IPS-NIHi11 (cell line): Measurements from ENCODE around the gene LGI1.
"Not testable (repeated sequence)": the region's sequence is repeated elsewhere in the genome, so short reads cannot be mapped to it uniquely, and the experiment has no call there.

ENCODE experiments used
- DNase-seq: peaks from one replicate; pipeline ENCODE4 v3.0.0; 2012; ENCODE audit warnings: mixed read lengths, low spot score

Gene LGI1

GRCh38 chr10:93807371-93807770 lies 49.6 kb downstream of the LGI1 start:
- no peak for DNase-seq

DNA sequence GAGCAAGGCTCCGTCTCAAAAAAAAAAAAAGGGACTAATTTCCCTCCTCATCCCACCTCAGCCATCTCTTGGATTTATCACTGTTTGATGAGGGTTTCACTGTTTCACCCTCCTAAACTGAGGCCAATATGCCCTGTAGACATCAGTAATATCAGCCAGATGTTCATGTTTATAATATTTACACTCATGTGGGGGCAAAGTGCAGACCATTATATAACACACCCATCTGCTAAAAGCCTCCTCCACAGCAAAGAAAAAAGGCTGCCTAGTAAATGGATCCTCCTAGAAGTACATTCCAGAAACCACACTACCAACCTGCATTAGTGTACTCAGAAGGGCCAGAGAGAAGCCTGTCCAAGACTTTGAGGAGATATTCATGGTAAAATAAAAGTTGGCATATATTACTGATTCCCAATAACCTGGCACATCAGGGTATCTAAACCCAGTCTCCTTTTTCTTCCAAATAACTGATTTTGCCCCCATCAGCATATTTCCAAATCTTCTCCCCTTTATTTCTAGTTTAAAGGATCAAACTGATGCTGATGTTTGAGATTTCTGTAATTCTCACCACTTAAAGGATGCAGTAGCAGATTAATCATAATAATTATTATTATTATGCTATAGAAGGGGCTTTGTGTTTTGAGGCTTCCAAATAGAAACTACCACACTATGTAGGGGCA lies 55.1 kb downstream of the LGI1 start:
- no peak for DNase-seq

DNA sequence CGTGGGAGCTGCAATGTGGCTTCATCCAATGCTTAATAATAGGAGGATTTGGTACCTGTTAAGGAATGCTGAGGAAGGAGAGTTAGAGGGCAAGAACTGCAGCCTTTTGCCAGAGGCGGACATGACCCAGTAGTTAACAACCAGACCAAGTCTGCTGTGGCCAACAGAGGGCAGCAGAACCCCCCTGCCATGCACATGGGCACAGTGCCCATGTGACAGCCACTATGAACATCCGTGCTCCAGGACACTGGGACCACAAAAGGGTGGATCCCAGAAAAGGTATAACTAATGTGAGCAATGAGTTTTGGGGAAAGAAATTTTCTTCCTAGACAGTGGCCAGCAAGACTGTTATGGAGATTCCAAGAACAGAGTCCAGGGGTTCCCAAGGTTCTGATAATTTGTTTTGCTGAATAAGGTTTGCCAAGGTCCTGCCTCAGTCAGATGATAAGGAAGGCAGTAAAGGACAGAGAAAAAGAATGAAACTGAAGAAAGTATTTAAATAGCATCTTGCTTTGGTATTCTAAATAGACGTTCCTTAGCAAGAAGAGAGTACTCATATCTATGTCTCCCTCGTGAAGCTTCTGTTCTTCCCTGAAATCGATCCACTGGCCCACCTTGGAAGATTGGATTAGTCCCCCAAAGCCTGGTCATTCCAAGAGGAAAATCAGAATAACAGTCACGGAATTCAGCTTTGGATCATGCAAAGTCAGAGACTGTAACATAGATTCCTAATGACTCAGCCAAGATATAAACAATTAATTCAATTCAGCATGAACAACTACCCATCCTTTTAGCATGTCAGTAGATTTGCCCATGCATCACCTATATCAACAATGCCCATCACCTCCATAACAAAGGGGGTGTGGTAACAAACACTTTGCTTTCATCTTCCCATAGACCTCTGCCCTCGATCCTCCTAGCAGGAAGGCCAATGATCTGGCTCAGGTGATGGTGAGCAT lies 56.0 kb downstream of the LGI1 start:
- peak; percentile 73 for DNase-seq

DNA sequence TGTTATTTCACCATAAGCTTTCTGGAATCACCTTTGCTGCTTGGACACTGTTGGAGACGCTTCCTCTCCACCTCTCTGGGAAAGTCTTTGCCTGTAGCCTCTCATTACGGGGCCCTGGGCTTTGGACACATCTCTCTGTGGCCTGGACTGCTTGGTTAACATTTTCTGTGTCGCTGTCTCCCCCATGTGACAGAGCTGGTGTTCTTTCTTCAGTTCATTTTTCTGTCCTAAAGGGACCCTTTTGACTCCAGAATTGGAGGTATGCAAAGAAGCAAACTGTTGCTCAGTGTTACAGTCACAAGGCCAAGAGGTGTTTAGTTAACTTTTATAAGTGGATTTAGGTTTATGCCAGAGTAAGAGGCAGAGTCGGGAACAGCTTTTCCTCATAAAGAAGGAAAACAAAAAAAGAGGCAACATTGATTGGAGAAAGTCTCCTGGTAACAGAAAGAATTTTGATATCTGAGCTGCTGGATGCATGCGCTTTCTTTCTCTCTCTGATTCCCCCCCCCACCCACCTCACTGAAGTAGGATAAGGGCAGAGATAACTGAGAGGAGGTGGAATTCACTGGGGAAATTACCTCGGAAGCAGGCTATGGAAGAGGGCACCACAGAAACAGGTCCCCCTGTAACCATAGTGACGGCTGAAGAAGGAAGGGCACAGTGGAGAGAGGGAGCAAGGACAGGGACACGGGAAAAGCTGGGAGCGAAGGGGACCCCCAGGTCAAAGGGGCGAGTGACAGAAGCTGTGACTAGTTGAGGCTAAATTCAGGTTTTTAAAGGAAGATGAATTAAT lies 57.8 kb downstream of the LGI1 start:
- no peak for DNase-seq

GRCh38 chr10:93816123-93816747 lies 58.5 kb downstream of the LGI1 start:
- peak; percentile 71 for DNase-seq

DNA sequence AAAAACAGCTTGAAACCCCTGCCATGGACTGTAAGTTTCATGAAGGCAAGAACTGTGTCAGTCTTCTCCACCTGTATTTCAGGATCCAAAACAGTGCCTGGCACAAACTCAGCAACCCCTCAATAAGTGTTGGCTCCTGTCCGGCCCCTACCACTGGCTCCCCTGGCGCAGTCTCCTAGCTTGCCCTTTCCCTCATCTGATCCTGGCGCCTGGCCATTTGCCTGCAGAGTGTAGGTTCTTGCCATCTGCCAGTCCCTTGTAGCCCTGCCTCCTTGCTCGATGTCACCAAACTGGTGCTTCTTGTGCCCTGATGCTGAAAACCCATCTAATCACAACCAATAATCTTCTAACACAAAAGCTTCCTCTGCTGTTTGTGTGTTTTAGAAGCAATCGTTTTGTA lies 60.4 kb downstream of the LGI1 start:
- DNase-seq: no peak

- no peak for DNase-seq
Measured at GRCh38 chr10:93819520-93819919, 61.8 kb downstream of the LGI1 start.

DNA sequence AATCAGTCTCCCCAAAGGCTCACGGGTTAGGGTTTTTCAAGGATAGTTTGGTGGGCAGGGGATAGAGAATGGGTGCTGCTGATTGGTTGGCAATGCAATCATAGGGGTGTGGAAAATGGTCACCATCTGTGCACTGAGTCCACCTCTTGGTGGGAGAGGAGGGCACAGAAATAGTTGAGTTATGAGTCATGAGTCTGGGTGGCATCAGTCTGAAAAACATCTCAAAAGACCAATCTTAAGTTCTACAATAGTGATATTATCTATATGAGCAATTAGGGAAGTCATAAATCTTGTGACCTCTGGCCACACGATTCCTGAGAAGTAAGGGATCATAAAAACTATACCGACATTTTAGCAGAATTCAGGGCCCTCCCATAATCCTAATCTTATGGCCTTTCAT lies 62.7 kb downstream of the LGI1 start:
- no peak for DNase-seq

GRCh38 chr10:93821051-93821772 lies 63.5 kb downstream of the LGI1 start:
- no peak for DNase-seq

GRCh38 chr10:93826355-93826754 lies 68.6 kb downstream of the LGI1 start:
- peak; percentile 46 for DNase-seq

DNA sequence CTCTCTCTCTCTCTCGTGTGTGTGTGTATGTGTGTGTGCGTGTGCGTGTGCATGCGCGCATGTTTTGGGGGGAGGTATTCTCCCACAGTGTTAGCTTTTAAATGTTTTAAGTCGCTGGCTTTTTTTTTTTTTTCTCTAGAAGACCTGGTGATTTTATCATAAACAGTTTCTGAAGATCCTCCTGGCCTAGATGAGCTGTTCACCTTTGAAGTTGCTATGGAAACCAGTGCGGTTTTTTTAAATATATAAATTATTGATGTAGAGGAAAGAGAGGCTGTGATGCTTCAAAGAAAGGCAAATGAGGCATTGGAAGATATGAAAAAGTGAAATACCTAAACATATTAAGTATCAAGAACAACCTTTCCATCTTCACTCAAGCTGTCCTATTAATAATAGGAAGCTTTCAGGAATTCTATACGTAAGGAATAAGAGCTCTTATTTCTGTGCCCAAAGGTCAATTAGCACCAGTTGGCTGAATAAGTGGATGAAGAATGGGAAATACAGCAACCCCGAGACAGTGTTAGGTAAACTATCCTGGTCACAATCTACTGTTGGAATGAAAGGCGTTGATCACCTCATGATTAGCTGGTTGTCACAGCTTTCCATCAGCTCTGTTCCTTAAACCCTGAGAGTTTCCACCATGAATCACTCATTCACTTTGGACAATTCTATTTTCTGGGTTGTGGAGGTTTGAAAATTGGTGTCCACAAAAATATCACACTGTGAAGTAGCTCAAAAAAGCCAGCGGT lies 69.5 kb downstream of the LGI1 start:
- no peak for DNase-seq

GRCh38 chr10:93831065-93831464 lies 73.3 kb downstream of the LGI1 start:
- DNase-seq: not testable (repeated sequence)

DNA sequence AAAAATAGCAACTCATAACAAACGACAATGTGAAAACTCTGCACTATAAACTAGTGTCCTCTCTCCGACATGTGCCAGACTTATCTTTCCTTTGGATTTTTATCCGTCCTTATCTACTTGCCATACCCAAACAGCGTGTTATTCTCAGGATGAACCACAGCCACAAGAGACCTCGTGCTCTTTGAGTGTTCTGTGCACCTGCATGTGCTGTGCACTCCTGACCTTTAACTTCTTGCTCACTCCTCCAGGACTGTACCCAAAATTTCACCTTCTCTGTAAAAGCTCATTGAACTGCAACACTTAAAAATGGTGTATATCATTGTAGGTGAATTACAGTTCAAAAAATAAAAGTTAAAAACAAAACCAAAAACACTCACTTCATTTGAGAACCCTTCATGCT lies 78.0 kb downstream of the LGI1 start:
- no peak for DNase-seq

GRCh38 chr10:93837822-93838221 lies 80.1 kb downstream of the LGI1 start:
- no peak for DNase-seq

GRCh38 chr10:93838278-93838677 lies 80.5 kb downstream of the LGI1 start:
- DNase-seq: no peak

- DNase-seq: peak; percentile 75
Measured at GRCh38 chr10:93841961-93842360, 84.2 kb downstream of the LGI1 start.

GRCh38 chr10:93844979-93845626 lies 87.4 kb downstream of the LGI1 start:
- no peak for DNase-seq
